ENCODE measurements around the gene CNTN4. TPM values are rescaled to one million over a fixed set of nuclear protein-coding genes. Genes with fewer than 3 reads are reported as not detected.

Gene CNTN4
- total and polyA plus RNA-seq, 2 of the 8 experiments (the other 6 are each of a cell fraction or from before 2014, with no cell fraction given): 0.41 to 2.2 TPM

GRCh38 chr3:2790266-2790815 is 691.7 kb downstream of the CNTN4 start:
- Histone ChIP-seq H3K9me3 (ENCODE audit: insufficient read depth in 2 of 2, low read depth in 1 of 2, low read length in 1 of 2) (no peaks in the 10 kb centered on the region), H2BK120ac (replicated peaks; ENCODE audit: low read depth, low read length) (no peak overlapping the region), H3K9ac (replicated peaks in 1 of 4; ENCODE audit: extremely low read depth in 1 of 4, low read depth in 3 of 4, low read length in 3 of 4) (no peak overlapping the region), H3K36me3 (ENCODE audit: control insufficient read depth in 2 of 4, insufficient read depth in 4 of 4, low read length in 3 of 4) (no peaks in the 10 kb centered on the region), H3K4me3 (ENCODE audit: extremely low read depth in 1 of 4, insufficient read depth in 2 of 4, low read depth in 3 of 4, low read length in 4 of 4) (no peak overlapping the region), H3K79me2 (ENCODE audit: control insufficient read depth in 1 of 2, insufficient read depth in 2 of 2, low read length in 2 of 2) (no peaks in the 10 kb centered on the region), H3K14ac (ENCODE audit: insufficient read length) (no peak overlapping the region), H3K4ac (replicated peaks; ENCODE audit: insufficient read length, low read depth, low read length) (no peak overlapping the region), H2BK20ac (ENCODE audit: low read length) (no peak overlapping the region), H2BK12ac (ENCODE audit: low read depth, low read length) (no peak overlapping the region), H3K23me2 (ENCODE audit: low read depth, low read length) (no peaks in the 10 kb centered on the region), H3K27me3 (replicated peaks in 1 of 4; ENCODE audit: control insufficient read depth in 3 of 4, extremely low read depth in 1 of 4, insufficient read depth in 3 of 4, low read length in 3 of 4) (no peaks in the 10 kb centered on the region), H3K79me1 (ENCODE audit: low read depth, low read length) (no peaks in the 10 kb centered on the region), H3K56ac (replicated peaks; ENCODE audit: insufficient read length, low read depth, low read length) (no peak overlapping the region), H2AFZ (ENCODE audit: low read length) (no peak overlapping the region), H3K23ac (ENCODE audit: insufficient read length) (no peak overlapping the region), H3K18ac (ENCODE audit: extremely low read depth, low read length) (no peak overlapping the region), H3K27ac (ENCODE audit: low read depth, low read length) (no peak overlapping the region), H4K5ac (ENCODE audit: insufficient read length, low read depth, low read length) (no peak overlapping the region), H2BK15ac (ENCODE audit: low read length) (no peak overlapping the region), H3K4me1 (replicated peaks in 1 of 4; ENCODE audit: control insufficient read depth in 3 of 4, insufficient read depth in 4 of 4, low read length in 3 of 4) (no peaks in the 10 kb centered on the region), H4K91ac (replicated peaks; ENCODE audit: insufficient read length, low read length) (no peak overlapping the region), H2AK5ac (ENCODE audit: low read depth, low read length) (no peak overlapping the region), H4K8ac (ENCODE audit: extremely low read depth, insufficient read depth, low read length) (no peak overlapping the region), H2BK5ac (ENCODE audit: low read depth, low read length) (no peak overlapping the region), H4K20me1 (replicated peaks in 1 of 2; ENCODE audit: control insufficient read depth in 1 of 2, insufficient read depth in 2 of 2, low read length in 2 of 2) (no peaks in the 10 kb centered on the region), H3K4me2 (ENCODE audit: insufficient read depth in 1 of 2, low read depth in 2 of 2, low read length in 2 of 2) (no peak overlapping the region)
- 88% methylated on average over 1 of the region's 1 CpG; no CpG with 5 or more reads in 1 of the 2 experiments for WGBS, 2 experiments (ENCODE audit: extremely low coverage in 1 of 2, insufficient coverage in 1 of 2, insufficient read length in 1 of 2, insufficient replicate concordance in 2 of 2, low coverage in 1 of 2, low lambda C conversion rate in 2 of 2, missing lambda C conversion rate in 1 of 2)
- POLR2A ChIA-PET (ENCODE audit: partially characterized antibody): no interaction called here
- CTCF ChIA-PET (ENCODE audit: partially characterized antibody): interaction anchor here (0.7 to 1.4 kb wide), 3 partner anchors 11 to 77 kb away, joined by 3 to 5 read pairs (median 3); no protein-coding TSS in a partner anchor
- DNase-seq (ENCODE audit: low read depth in 1 of 2, low spot score in 2 of 2) (no peak), FAIRE-seq (no peak)
- TF ChIP-seq, protein P1, sequence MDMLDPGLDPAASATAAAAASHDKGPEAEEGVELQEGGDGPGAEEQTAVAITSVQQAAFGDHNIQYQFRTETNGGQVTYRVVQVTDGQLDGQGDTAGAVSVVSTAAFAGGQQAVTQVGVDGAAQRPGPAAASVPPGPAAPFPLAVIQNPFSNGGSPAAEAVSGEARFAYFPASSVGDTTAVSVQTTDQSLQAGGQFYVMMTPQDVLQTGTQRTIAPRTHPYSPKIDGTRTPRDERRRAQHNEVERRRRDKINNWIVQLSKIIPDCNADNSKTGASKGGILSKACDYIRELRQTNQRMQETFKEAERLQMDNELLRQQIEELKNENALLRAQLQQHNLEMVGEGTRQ (IDR thresholded peaks at IDR 0.05; ENCODE audit: low read length): no peak
